HL-60/S4 (cell line): ENCODE measurements around the gene RBM4B.

ENCODE experiments used
- in situ Hi-C: fragments of 300-500 bp; cut with MboI; formaldehyde crosslinking; loops from 2 replicates; pipeline ENCODE4 v1.14.3; 2022; ENCODE audit warnings: low sequenced_read_pairs

RBM4B gene

DNA sequence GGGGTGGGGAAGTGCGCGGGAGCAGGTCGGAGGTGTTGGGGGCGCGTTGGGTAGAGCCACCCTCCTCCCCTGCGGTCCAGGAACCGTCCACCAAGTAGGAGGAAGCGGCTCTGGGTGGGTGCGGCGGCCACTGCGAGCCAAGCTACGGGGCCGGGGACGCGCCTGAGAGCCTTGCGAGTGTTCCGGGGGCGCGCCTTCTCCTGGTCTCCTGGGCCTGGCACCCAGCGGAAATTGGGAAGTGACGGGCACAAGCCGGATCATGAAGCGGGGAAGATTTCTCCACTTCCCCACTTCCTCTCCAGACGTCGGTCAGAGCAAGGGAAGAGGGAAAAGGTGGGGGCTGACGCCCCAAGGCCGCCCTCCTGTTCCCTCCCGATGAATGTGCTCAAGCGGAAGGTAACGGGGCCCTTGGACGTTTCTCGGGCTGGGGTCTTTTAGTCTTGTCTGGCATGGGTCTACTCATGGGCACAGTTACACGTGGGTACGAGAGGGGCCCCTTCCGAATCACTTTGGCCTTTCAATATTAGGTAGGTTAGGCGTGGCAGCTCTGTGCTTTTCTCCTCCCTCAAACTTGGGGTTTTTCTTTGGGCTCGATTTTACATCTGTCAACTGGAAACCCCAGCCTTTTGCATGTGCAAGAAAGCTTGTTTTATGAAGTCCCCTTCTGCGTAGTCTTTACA, 60.4 kb downstream of the RBM4B start:
- in situ Hi-C loops: no loop called here

DNA sequence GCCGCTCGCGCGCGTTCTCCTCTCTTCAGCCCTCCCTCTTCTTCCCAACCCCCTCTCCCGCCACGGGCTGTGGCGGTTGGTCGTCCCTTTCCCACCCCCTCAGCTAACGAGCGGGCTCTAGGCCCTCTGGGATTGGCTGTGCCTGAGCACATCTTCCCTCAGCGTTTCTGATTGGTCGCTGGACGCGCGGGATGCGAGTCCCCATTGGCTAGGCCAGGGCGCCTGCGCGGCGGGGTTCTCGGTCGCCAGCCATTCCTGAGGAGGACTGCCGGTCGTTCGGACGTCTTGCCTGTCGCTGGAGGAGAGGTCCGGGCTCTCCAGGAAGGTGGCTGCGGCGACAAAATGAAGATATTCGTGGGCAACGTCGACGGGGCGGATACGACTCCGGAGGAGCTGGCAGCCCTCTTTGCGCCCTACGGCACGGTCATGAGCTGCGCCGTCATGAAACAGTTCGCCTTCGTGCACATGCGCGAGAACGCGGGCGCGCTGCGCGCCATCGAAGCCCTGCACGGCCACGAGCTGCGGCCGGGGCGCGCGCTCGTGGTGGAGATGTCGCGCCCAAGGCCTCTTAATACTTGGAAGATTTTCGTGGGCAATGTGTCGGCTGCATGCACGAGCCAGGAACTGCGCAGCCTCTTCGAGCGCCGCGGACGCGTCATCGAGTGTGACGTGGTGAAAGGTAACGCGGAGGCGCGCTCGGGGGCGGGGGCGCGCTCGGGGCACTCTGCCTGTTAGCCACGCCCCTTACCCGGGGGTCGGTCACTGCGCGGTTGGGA, 61.1 kb downstream of the RBM4B start, which contains the start of gene RBM14:
TSS of gene RBM14 (plus strand) at position 252 of the 776 bp plus-strand sequence. CDS start at position 343, 91 bp downstream.
- in situ Hi-C loops: no loop called here
